Mesodermal cell (in vitro differentiated cells): ENCODE measurements around the gene SPRED2. TPM values are rescaled to one million over a fixed set of nuclear protein-coding genes. Genes with fewer than 3 reads are reported as not detected.

Source experiments
- H3K27ac ChIP-seq: 2 replicates; pipeline ENCODE4 v1.7.0; 2013; ENCODE audit warnings: mild to moderate bottlenecking, low read depth, low read length, moderate library complexity; ENCODE audit not compliant: severe bottlenecking
- H3K36me3 ChIP-seq: 2 replicates; pipeline ENCODE4 v1.7.1; 2013; ENCODE audit warnings: mild to moderate bottlenecking, low read length, moderate library complexity; ENCODE audit not compliant: control insufficient read depth, insufficient read depth
- H3K4me1 ChIP-seq: one replicate; pipeline ENCODE4 v1.7.1; 2013; ENCODE audit warnings: mild to moderate bottlenecking, low read length; ENCODE audit not compliant: insufficient read depth, control insufficient read depth, poor library complexity, severe bottlenecking
- H3K4me3 ChIP-seq: 2 replicates; pipeline ENCODE4 v1.7.0; 2013; ENCODE audit warnings: low read length, control low read depth, mild to moderate bottlenecking; ENCODE audit not compliant: insufficient read depth, poor library complexity, severe bottlenecking; ENCODE audit errors: extremely low read depth
- H3K9me3 ChIP-seq: 2 replicates; pipeline ENCODE4 v1.7.1; 2013; ENCODE audit warnings: mild to moderate bottlenecking, low read length, moderate library complexity; ENCODE audit not compliant: control insufficient read depth
- WGBS, 2 experiments: methylation state at CpG; one replicate each; pipeline ENCODE4 v1.1.5; 2013; ENCODE audit warnings: missing lambda C conversion rate in 2 of 2; ENCODE audit not compliant: insufficient coverage in 2 of 2; 5-methylcytosine and 5-hydroxymethylcytosine counted together
- polyA plus RNA-seq, 2 experiments: library from polyadenylated mRNA; stranded (reverse); fragments of 50-300 nt; gene quantifications; one replicate each; pipeline ENCODE4 v1.2.3, GENCODE V29; 2013

Gene SPRED2, protein sequence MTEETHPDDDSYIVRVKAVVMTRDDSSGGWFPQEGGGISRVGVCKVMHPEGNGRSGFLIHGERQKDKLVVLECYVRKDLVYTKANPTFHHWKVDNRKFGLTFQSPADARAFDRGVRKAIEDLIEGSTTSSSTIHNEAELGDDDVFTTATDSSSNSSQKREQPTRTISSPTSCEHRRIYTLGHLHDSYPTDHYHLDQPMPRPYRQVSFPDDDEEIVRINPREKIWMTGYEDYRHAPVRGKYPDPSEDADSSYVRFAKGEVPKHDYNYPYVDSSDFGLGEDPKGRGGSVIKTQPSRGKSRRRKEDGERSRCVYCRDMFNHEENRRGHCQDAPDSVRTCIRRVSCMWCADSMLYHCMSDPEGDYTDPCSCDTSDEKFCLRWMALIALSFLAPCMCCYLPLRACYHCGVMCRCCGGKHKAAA
- polyA plus RNA-seq (2013, experiment 1 of 2) = 76.9 TPM
- 65.3 TPM for polyA plus RNA-seq (2013, experiment 2 of 2)

DNA sequence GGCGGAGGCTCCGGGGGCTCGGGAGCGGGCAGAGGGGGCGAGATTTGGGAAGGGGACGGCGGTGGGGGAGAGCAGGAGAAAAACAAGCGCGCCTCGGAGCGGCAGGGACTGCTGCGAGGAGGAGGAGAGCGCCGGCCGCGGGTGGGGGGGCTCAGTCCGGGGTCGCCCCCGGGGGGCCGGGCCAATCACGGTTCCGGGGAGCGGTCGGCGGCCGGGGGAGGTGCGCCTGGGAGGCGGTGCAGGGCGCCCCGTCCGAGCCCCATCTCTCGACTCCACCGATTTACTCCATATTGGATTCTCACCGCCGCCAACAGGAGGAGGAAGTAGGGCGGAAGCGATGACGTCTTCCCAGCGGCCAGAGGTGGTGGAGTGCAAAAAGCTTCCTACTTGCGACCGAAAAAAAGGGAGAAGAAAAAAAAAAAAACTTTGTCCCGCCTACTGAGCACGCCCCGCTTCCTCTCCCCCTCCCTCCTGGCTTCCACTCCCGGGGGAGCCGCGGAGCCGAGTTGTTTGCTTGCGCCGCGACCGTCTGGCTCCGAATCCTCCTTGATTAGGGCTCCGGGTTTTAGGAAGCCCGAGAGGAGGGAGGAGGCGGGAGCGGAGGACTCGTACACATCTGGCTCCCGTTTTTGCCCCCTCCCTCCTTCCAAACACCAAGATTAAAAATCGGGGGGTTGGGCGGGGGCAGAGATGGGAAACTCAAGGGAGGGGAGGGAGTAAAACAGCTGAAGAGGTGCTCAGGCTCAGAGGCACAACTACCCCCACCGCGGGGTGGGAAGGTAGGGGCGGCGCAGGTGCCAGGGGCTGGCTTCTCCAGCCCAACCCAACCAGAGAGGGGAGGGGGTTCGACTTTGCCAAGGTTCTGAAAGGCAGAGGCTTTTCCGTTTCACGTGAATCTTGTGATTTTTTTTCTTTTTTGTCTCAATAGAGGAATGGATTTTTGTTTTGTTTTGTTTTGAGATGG is at the start of gene SPRED2:
TSS of gene SPRED2 (minus strand) at position 373 of the 964 bp plus-strand sequence. CDS start 612 bp downstream, outside the sequence.
- peaks cover 4% of the 10 kb centered on the region for H3K36me3 ChIP-seq
- H3K4me1 ChIP-seq = peaks cover 11% of the 10 kb centered on the region
- H3K4me3 ChIP-seq = peak within 1 kb of the TSS; percentile 95
- H3K9me3 ChIP-seq = no peaks in the 10 kb centered on the region
- WGBS, 2 experiments = 0 to 1% methylated on average over 25 to 28 of the region's 68 CpGs
- H3K27ac ChIP-seq = peak within 1 kb of the TSS; percentile 80

DNA sequence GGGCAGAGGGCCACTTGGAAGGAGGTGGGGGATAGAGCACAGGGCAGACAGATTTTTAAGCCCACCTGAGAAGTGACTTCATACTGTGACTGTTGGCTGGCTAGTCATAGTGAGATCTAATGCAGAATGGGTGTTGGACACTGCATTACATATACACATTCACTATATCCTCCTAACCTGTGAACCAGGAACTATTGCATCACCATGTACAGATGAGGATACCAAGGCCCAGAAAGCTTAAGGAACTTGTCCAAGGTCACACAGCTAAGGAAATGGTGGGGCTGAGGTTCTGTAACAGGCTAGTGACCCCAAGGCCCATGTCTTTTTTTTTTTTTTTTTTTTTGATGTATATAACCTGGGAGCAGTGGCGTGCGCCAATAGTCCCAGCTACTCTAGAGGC is 49.6 kb upstream of the SPRED2 start:
- Histone ChIP-seq H3K4me1 (peaks cover 20% of the 10 kb centered on the region), H3K36me3 (no peaks in the 10 kb centered on the region), H3K4me3 (no peak overlapping the region), H3K9me3 (peaks cover 4% of the 10 kb centered on the region), H3K27ac (no peak overlapping the region)
- no CpG with 5 or more reads among the region's 2 CpGs for WGBS, 2 experiments

DNA sequence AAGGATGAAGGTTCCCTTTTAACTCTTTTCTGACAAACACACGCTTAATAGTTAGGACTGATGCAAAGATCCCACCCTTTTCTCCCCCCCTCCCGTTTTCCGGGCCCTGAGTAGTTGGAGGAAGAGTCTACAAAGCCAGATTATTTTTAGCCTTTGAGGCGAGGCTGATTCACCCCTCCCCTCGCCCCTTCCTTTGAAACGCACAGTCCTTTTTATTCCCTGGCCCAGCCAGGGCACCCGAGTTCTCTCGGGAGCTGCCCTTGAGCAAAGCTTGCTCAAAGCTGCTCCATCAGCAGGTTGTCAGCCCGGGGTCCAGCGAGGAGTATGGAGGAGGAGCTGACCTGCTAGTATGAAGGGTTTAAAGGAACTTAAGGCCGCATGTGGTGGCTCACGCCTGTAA is 47.1 kb upstream of the SPRED2 start:
- Histone ChIP-seq H3K4me1 (peaks cover 20% of the 10 kb centered on the region), H3K4me3 (no peak overlapping the region), H3K36me3 (no peaks in the 10 kb centered on the region), H3K27ac (peak overlapping the region; percentile 41), H3K9me3 (peaks cover 14% of the 10 kb centered on the region)
- WGBS, 2 experiments = 75 to 91% methylated on average over 7 of the region's 12 CpGs

DNA sequence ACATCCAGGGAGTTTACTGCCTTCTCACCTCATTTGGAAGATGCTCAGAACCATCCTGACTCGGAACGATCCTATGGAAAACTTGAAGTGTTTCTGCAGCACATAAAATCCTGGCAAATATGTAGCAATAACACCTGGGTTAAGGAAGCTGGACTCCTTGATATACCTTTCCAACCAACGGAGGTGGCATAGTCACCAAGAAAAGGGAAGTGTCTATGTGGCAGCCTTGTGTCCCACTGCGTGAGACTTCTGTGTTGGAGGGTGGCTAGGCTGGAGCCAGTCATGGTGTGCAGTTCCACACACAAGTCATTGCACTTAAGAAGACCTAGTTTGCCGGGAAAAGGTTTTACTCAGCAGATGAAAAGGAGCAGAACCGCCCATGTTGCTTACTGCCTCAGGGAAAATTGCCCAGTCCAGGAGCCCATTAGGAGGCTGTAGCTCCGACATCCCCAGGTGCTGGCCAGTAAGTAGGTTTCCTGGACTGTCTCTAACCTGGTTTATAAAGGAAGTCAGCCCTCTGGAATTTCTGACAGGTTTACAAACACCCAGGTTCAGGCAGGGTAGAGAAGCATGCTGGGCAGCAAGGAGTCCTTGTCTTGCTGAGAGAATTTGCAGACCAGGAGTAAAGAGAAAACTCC is 46.2 kb upstream of the SPRED2 start:
- Histone ChIP-seq H3K27ac (no peak overlapping the region), H3K36me3 (no peaks in the 10 kb centered on the region), H3K9me3 (peaks cover 14% of the 10 kb centered on the region), H3K4me1 (peaks cover 20% of the 10 kb centered on the region), H3K4me3 (no peak overlapping the region)
- WGBS, 2 experiments = 94 to 97% methylated on average over 6 to 7 of the region's 7 CpGs

DNA sequence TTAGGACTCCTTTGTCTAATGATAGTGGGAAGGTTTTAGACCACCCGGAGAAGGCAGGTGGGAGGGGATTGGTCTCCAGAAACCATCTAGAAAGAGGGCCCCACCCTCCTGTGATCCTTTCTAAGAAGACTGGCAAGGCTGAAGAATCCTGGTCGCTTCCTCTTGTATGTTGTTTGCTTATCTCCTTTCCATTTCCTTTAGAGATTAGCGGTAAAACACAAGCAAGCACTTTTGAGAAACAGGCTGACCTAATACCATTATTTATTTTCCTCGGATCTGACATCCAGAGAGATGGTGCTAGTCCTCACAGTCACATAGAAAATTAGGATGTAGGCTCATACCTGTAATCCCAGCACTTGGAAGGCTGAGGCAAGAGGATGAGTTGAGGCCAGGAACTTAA is 45.2 kb upstream of the SPRED2 start:
- Histone ChIP-seq H3K27ac (peak overlapping the region; percentile 41), H3K36me3 (no peaks in the 10 kb centered on the region), H3K9me3 (peaks cover 14% of the 10 kb centered on the region), H3K4me1 (peaks cover 20% of the 10 kb centered on the region), H3K4me3 (no peak overlapping the region)
- 88 to 89% methylated on average over 1 to 3 of the region's 4 CpGs for WGBS, 2 experiments

DNA sequence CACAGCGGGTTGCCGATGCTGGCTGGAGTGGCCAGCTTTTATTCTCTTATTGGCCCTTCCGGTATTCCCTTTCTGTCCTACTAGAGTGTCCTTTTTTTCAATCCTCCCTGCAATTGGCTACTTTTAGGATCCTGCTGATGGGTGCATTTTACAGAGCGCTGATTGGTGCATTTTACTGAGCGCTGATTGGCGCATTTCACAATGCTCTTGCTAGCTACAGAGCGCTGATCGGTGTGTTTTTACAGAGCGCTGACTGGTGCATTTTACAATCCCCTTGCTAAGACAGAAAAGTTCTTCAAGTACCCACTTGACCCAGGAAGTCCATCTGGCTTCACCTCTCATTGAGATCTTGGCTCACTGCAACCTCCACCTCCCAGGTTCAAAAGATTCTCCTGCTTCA is 44.4 kb upstream of the SPRED2 start:
- peaks cover 14% of the 10 kb centered on the region for H3K9me3 ChIP-seq
- 96% methylated on average over 9 of the region's 9 CpGs for WGBS, 2 experiments
- H3K36me3 ChIP-seq = no peaks in the 10 kb centered on the region
- H3K4me3 ChIP-seq = no peak overlapping the region
- H3K27ac ChIP-seq = no peak overlapping the region
- peaks cover 20% of the 10 kb centered on the region for H3K4me1 ChIP-seq

DNA sequence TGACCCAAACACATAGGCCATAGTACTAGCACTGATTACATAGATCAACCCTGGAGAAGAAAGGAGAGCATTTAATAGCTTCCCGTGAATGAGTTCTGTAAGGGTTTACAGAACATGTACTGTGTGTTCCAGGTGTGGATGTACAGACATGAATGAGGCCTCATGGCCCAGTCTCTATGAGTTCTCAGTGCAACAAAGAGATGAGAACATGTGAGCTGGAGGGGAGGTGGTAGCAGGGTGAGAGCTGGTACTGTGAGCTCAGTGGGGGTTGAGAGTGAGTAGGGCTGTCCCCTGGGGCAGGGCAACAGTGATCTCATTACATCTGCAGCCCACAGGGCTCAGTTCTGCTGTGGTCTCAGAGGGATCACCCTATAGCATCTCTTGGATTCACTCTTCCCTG is 42.6 kb upstream of the SPRED2 start:
- Histone ChIP-seq H3K4me1 (peaks cover 20% of the 10 kb centered on the region), H3K36me3 (no peaks in the 10 kb centered on the region), H3K4me3 (no peak overlapping the region), H3K9me3 (peaks cover 14% of the 10 kb centered on the region), H3K27ac (no peak overlapping the region)
- WGBS, 2 experiments = 86 to 93% methylated on average over 1 of the region's 1 CpG

GRCh38 chr2:65473045-65473444 is 40.6 kb upstream of the SPRED2 start:
- no peak overlapping the region for H3K27ac ChIP-seq
- WGBS, 2 experiments = 100% methylated on average over 1 of the region's 1 CpG; no CpG with 5 or more reads in 1 of the 2 experiments
- no peak overlapping the region for H3K4me3 ChIP-seq
- H3K4me1 ChIP-seq = peaks cover 2% of the 10 kb centered on the region
- H3K9me3 ChIP-seq = peaks cover 14% of the 10 kb centered on the region
- no peaks in the 10 kb centered on the region for H3K36me3 ChIP-seq

GRCh38 chr2:65471409-65471808 is 39.0 kb upstream of the SPRED2 start:
- Histone ChIP-seq H3K36me3 (no peaks in the 10 kb centered on the region), H3K4me3 (no peak overlapping the region), H3K27ac (no peak overlapping the region), H3K9me3 (peaks cover 10% of the 10 kb centered on the region), H3K4me1 (no peaks in the 10 kb centered on the region)
- 93 to 94% methylated on average over 2 of the region's 3 CpGs for WGBS, 2 experiments

DNA sequence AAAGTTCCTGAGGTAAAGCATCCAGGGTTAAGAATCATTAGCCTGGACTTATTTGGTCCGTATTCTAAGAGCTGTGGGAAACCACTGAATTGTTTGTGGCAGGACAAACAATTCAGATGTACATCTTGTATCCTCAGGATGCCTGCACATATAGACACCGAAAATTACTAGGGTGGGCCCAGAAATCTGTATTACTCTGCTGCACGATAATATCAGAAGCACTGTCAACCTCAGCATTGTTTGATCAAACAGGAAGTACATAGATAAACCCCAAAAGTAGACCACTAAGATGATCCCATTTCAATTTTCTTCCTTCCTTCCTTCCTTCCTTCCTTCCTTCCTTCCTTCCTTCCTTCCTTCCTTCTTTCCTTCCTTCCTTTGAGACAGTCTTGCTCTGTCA is 34.2 kb upstream of the SPRED2 start:
- WGBS, 2 experiments = 92 to 95% methylated on average over 3 of the region's 3 CpGs
- Histone ChIP-seq H3K9me3 (no peaks in the 10 kb centered on the region), H3K27ac (no peak overlapping the region), H3K4me1 (no peaks in the 10 kb centered on the region), H3K4me3 (no peak overlapping the region), H3K36me3 (no peaks in the 10 kb centered on the region)
